T-helper 1 cell treated with Interleukin-12 subunit alpha and Interleukin-12 subunit beta and Interleukin-4 antibody, amounts not matched to agents 30 ng/mL and 1 ng/mL, for 36 hours (primary cell): ENCODE results near the gene SLC16A4. TPM values are rescaled to one million over a fixed set of nuclear protein-coding genes. Genes with fewer than 3 reads are reported as not detected.
"Not testable (repeated sequence)": the region's sequence is repeated elsewhere in the genome, so short reads cannot be mapped to it uniquely, and the experiment has no call there.

Source experiments
- intact Hi-C: fragments of 100-400 bp; cut with micrococcal nuclease; formaldehyde crosslinking; loops from one replicate; pipeline ENCODE4 v1.15.1; 2024
- total RNA-seq: library from RNA; stranded (reverse); gene quantifications from 2 replicates; pipeline ENCODE4 v1.2.3, GENCODE V29; 2022

SLC16A4 gene
- 0.15 and 0.56 TPM in 2 replicates for total RNA-seq

DNA sequence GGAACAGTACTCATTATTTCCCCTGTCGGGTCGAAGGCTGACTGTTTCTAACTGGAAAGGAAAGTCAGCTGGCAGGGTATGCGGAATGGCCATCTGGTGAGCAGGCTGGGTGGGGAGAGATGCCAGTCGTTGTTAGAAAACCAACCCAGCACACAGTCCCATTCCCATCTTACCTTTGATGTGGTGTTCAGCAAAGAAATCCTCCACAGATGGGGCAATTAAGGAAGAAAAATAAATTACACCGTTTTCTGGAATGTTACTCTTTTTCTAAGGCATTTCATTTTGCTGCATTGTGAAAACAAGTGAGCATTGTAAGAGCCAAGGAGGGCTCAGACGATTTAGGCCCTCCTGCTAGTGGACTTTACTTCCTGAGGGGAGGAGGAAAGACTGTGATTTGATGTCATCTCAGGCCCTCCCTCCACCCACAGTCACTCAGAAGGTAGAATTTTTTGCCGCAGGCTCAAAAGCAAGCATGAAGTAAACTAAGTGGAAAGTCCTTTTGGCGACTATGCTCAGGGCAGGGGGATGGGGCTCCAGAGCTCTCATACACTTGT, at the start of gene SLC16A4:
Gene SLC16A4, minus strand, starts transcription at position 335 of the 554 bp plus-strand sequence. CDS start 1,703 bp downstream, outside the sequence.
- intact Hi-C loops, result no loop called here

DNA sequence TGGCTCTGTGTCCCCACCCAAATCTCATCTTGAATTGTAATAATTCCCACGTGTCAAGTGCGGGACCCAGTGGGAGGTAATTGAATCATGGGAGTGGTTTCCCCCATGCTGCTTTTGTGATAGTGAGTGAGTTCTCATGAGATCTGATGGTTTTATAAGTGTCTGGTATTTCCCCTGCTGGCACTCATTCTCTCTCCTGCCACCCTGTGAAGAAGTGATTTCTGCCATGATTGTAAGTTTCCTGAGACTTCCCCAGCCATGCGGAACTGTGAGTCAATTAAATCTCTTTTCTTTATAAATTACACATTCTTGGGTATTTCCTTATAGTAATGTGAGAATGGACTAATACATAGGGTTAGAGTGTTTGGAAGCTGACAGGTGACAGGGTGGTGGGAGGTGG, 49.0 kb upstream of the SLC16A4 start:
- intact Hi-C loops, result not testable (repeated sequence)

DNA sequence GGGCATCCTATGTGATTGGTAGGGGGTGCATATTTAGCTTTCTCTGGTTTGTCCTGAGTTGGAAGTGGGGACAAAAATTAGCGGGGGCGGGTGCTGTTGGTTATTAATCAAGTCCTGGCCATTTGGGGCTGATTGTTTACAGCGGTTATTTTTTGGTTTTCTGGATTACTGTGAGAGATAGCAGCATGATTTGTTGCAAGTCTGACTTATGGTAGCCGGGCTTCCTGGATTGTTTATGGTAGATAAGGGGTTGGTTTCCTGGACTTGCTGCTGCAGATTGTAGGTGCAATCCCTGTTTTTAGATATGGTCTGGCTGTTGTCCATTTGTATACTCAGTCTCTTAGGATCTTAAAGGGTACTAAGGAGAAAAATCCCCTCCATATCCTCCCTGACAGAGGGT, 48.1 kb upstream of the SLC16A4 start:
- intact Hi-C loops, result no loop called here

DNA sequence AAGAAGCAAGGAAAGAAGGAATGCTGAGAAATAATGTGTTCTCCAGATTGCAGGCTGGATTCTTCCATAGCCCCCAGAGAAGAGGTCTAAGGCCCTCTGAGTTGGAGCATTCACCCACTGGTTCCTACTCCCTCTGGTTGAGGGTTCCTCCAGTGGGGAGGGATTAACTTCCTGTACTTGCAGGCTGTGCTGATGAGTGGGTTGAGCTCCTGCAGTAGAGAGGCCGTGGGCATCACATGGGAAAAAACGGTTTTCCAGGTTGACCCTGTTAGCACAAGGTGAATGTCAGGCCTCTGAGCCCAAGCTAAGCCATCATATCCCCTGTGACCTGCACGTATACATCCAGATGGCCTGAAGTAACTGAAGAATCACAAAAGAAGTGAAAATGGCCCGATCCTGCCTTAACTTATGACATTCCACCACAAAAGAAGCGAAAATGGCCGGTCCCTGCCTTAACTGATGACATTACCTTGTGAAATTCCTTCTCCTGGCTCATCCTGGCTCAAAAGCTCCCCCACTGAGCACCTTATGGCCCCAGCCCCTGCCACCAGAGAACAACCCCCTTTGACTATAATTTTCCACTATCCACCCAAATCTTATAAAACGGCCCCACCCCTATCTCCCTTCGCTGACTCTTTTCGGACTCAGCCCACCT, 46.9 kb upstream of the SLC16A4 start:
- intact Hi-C loops, result not testable (repeated sequence)

GRCh38 chr1:110436635-110437034, 45.8 kb upstream of the SLC16A4 start:
- intact Hi-C loops, result no loop called here

DNA sequence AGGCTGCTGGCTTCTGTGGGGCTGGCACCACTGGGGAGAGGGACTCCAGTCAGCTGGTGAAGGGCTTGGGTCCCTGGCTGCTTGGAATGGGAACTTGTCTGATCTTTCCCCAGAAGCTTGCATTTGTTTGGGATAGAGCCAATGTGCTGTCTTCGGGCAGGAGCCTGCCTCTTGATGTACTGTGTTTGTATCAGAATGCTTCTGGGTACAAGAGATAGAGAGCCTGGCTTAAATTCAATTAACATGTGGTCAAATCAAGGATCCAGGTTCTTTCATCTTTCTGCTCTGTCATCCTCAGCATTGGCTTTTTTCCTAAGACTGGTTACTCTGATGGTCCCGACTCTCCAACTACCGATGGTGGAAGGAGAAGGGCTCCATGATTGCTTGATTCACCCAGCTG, 44.1 kb upstream of the SLC16A4 start:
- intact Hi-C loops, result no loop called here

GRCh38 chr1:110433803-110434202, 43.0 kb upstream of the SLC16A4 start:
- intact Hi-C loops, result no loop called here

GRCh38 chr1:110433213-110433612, 42.4 kb upstream of the SLC16A4 start:
- intact Hi-C loops, result no loop called here

- intact Hi-C loops, result no loop called here
Measured at GRCh38 chr1:110430901-110431300, 40.1 kb upstream of the SLC16A4 start.

DNA sequence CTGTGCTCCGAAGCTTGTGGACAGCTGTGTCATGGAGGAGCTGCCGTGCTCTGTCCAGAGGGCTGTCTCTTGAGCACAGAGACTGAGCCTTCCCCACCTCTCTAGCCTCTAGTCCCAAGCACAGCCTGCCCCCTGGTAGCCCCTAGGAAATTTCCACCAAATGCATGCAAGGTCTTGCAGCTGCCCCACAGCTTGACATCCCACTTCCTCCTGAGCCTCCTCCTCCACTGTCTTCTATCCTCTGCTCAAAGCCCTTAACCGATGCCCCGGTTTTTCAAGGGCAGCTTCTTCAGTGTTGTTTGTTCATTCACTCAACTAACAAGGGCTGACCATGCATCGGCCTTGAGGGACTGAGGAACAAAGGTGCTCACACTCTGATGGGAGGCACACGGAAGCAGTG, 39.5 kb upstream of the SLC16A4 start:
- intact Hi-C loops, result no loop called here

- intact Hi-C loops, result no loop called here
Measured at GRCh38 chr1:110428946-110429345, 38.1 kb upstream of the SLC16A4 start.

- intact Hi-C loops, result no loop called here
Measured at GRCh38 chr1:110426854-110427253, 36.0 kb upstream of the SLC16A4 start.

- intact Hi-C loops, result no loop called here
Measured at GRCh38 chr1:110425612-110426152, 34.9 kb upstream of the SLC16A4 start.

- intact Hi-C loops, result no loop called here
Measured at GRCh38 chr1:110424699-110425611, 34.1 kb upstream of the SLC16A4 start.

- intact Hi-C loops, result no loop called here
Measured at GRCh38 chr1:110420874-110421793, 30.3 kb upstream of the SLC16A4 start.

DNA sequence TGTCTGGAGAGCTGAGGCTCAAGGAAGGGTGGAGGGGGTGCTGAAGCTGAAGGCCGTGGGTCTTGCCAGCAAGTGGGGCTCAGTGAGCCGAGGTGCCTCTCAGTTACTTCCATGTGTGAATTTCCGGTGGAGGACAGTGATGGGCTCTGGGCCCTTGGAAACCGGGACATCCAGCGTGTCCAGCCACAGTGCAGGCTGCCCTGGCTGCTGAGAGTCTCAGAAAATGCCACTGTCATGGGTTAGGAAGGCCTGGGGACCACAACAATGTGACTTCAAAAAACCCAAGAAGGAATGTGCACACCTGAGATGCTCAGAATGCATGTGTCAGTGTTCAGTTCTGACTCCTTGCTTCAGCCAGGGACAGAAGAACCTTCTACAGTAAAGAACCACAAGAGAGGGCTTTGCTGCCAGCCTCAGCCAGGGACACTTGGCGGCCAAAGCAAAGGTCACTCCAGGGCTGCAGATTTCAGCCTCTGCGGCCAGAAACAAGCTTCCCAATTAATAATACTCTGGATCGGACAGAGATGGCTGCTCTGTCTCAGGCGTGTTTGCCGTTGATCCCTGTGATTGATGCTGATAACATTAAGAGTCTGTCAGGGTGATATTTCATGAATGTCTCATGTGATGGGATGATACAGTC, 29.3 kb upstream of the SLC16A4 start:
- intact Hi-C loops, result no loop called here

DNA sequence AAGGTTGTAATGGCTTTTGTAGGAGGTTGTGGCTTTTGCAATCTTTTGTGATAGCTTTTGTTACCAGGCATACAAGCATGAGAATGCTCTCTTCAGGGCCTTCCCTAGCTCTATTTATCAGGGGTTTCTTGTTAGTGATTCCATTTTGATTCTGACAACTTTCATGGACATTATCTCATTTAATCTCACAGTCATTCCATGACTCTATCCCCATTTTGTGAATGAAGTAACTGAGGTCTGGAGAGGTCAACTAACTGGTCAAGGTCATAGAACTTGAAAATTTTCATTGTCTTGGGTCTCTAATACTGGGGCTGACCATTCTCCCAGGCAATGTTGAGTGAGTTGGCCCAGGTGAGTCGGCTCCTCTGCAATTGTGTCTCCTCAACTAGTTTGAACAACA, 27.9 kb upstream of the SLC16A4 start:
- intact Hi-C loops, result no loop called here

- intact Hi-C loops, result not testable (repeated sequence)
Measured at GRCh38 chr1:110413045-110413444, 22.2 kb upstream of the SLC16A4 start.

DNA sequence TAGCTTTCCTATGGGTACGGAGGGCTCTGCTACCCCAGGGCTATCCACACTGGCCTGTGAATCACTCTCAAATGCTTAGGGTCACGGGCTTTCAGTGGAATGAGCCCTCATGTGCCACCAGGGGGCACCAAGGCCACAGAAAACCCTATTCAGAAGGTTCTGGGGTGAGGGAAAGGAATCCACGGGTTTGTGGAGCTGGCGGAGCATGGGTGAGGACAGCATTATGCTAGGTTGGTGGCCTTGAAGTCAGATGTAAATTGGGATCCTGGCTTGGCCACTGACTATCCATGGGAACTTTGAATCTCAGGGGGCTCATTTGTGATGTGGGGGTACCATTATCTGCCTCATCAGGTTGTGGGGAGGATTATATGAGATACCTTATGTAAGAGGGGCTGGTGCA, 21.8 kb upstream of the SLC16A4 start:
- intact Hi-C loops, result loop anchor here (1.0 kb wide), 4 partner anchors 48 to 371 kb away; no protein-coding TSS in a partner anchor

GRCh38 chr1:110411173-110411735, 20.4 kb upstream of the SLC16A4 start:
- intact Hi-C loops, result no loop called here
